SK-N-SH treated with all-trans-retinoic acid at 6 μM for 48 hours (cell line): ENCODE results near the gene ANKRD39.

Source experiments
- ARNTL ChIP-seq: fragments of 450-650 bp; formaldehyde crosslinking; IDR thresholded peaks from 2 replicates; pipeline ENCODE4 v1.5.0; 2020; ENCODE audit warnings: low read depth, mild to moderate bottlenecking, moderate library complexity, borderline replicate concordance
- BACH2 ChIP-seq: fragments of 250-450 bp; sonication (Bioruptor Pico); IDR thresholded peaks from 2 replicates; pipeline ENCODE4 v1.9.0; 2021; ENCODE audit warnings: mild to moderate bottlenecking, borderline replicate concordance
- SNAI2 ChIP-seq: fragments of 250-450 bp; sonication (Bioruptor Pico); IDR thresholded peaks from 2 replicates; pipeline ENCODE4 v1.5.0; 2020; ENCODE audit warnings: mild to moderate bottlenecking, moderate library complexity
- ZNF8 ChIP-seq: fragments of 450-650 bp; formaldehyde crosslinking; IDR thresholded peaks from 2 replicates; pipeline ENCODE4 v1.5.0; 2020; ENCODE audit warnings: mild to moderate bottlenecking, moderate library complexity
- TF ChIP-seq, protein P1 (sequence below): fragments of 250-450 bp; sonication (Bioruptor Pico); IDR thresholded peaks from 2 replicates; pipeline ENCODE4 v1.8.0; 2020; ENCODE audit warnings: mild to moderate bottlenecking, moderate library complexity, borderline replicate concordance

DNA sequence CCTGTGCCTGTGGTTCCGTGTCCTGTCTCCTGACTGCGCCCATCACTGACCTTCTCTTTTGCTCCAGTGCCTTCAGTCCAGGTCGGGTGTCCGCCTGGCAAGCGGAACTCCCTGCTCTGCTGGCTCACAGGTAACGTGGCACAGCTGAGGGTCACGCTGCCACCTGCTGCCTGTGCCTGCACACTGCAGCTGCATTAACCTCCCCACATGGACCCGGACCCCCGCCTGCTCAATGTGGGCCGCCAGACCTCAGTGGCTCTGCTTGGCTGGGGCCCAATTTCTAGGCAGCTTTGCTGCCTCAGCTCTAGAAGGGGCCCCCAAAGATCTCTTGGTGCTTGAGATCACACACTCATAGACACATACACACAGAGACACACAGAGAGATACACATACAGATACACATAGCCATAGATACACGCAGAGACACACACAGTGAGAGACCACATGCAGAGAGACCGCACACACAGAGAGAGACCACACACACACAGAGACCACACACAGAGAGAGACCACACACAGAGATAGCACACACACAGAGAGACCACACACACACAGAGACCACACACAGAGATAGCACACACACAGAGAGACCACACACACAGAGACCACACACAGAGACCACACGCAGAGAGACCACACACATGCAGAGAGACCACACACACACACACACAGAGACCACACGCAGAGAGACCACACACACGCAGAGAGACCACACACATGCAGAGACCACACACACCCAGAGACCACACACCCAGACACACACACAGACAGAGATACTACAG, 56.6 kb downstream of the ANKRD39 start:
- no peak for TF ChIP-seq ZNF8 (CRISPR knock-in tag)
- TF ChIP-seq SNAI2 (CRISPR knock-in tag) = no peak
- TF ChIP-seq, protein P1, sequence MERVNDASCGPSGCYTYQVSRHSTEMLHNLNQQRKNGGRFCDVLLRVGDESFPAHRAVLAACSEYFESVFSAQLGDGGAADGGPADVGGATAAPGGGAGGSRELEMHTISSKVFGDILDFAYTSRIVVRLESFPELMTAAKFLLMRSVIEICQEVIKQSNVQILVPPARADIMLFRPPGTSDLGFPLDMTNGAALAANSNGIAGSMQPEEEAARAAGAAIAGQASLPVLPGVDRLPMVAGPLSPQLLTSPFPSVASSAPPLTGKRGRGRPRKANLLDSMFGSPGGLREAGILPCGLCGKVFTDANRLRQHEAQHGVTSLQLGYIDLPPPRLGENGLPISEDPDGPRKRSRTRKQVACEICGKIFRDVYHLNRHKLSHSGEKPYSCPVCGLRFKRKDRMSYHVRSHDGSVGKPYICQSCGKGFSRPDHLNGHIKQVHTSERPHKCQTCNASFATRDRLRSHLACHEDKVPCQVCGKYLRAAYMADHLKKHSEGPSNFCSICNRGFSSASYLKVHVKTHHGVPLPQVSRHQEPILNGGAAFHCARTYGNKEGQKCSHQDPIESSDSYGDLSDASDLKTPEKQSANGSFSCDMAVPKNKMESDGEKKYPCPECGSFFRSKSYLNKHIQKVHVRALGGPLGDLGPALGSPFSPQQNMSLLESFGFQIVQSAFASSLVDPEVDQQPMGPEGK = no peak
- TF ChIP-seq ARNTL (CRISPR knock-in tag) = no peak
- no peak for TF ChIP-seq BACH2 (CRISPR knock-in tag)
